Type B pancreatic cell (in vitro differentiated cells): Measurements from ENCODE around the gene MPO. TPM values are rescaled to one million over a fixed set of nuclear protein-coding genes. Genes with fewer than 3 reads are reported as not detected.

Experiments
- DNase-seq: peaks from one replicate; pipeline ENCODE4 v3.0.0; 2021; ENCODE audit warnings: mixed read lengths; ENCODE audit not compliant: unreplicated experiment; ENCODE audit errors: extremely low spot score
- H3K27ac Mint-ChIP-seq: 2 replicates; pipeline ENCODE4 v1.8.0; 2021; ENCODE audit warnings: mild to moderate bottlenecking, mixed read lengths
- H3K27me3 Mint-ChIP-seq: 2 replicates; pipeline ENCODE4 v1.8.0; 2021; ENCODE audit warnings: mixed read lengths
- H3K36me3 Mint-ChIP-seq: 2 replicates; pipeline ENCODE4 v1.8.0; 2021; ENCODE audit warnings: mixed read lengths
- H3K4me1 Mint-ChIP-seq: one replicate; pipeline ENCODE4 v1.8.0; 2021; ENCODE audit warnings: mixed read lengths; ENCODE audit not compliant: unreplicated experiment
- H3K4me3 Mint-ChIP-seq: 2 replicates; pipeline ENCODE4 v1.8.0; 2021; ENCODE audit warnings: mild to moderate bottlenecking, mixed read lengths
- H3K9me3 Mint-ChIP-seq: 2 replicates; pipeline ENCODE4 v1.8.0; 2021; ENCODE audit warnings: mixed read lengths
- total RNA-seq: library from RNA; stranded (reverse); gene quantifications from 2 replicates; pipeline ENCODE4 v1.2.1, GENCODE V29; 2021; ENCODE audit warnings: low replicate concordance
- TF ChIP-seq, protein P1 (sequence below): fragments of 200-600 bp; sonication (generic); conservative IDR thresholded peaks from 2 replicates; pipeline ENCODE4 v1.5.0; 2021; ENCODE audit warnings: antibody characterized with exemption, mild to moderate bottlenecking

Gene MPO
- total RNA-seq, 1 donor from 2014 or later, result not detected

GRCh38 chr17:58320570-58321323 lies 40.0 kb upstream of the MPO start:
- H3K27ac Mint-ChIP-seq, result no peak overlapping the region
- H3K4me1 Mint-ChIP-seq, result peaks cover 11% of the 10 kb centered on the region

DNA sequence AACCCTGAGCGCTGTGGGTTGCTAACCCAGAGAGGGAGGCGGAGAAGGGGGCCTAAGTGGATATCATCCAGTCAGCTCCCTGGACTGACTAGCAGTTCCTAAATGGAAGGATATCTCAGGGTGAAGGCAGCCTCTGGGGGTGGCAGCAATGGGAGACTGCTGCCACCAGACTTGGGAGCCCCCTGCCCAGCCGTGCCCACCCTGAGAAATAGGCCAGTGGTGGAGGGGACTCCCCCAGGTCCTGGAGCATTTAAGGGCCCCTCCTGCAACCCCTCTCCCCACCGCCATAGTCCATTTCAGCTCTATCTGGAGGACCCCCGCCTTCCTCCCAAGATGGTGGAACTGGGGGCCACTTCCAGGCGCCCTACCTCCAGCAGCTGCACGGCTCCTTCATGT lies 39.4 kb upstream of the MPO start:
- H3K4me3 Mint-ChIP-seq, result no peak overlapping the region
- DNase-seq, result no peak
- TF ChIP-seq, protein P1, sequence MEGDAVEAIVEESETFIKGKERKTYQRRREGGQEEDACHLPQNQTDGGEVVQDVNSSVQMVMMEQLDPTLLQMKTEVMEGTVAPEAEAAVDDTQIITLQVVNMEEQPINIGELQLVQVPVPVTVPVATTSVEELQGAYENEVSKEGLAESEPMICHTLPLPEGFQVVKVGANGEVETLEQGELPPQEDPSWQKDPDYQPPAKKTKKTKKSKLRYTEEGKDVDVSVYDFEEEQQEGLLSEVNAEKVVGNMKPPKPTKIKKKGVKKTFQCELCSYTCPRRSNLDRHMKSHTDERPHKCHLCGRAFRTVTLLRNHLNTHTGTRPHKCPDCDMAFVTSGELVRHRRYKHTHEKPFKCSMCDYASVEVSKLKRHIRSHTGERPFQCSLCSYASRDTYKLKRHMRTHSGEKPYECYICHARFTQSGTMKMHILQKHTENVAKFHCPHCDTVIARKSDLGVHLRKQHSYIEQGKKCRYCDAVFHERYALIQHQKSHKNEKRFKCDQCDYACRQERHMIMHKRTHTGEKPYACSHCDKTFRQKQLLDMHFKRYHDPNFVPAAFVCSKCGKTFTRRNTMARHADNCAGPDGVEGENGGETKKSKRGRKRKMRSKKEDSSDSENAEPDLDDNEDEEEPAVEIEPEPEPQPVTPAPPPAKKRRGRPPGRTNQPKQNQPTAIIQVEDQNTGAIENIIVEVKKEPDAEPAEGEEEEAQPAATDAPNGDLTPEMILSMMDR, result no peak
- H3K9me3 Mint-ChIP-seq, result no peaks in the 10 kb centered on the region
- H3K4me1 Mint-ChIP-seq, result peaks cover 8% of the 10 kb centered on the region
- no peaks in the 10 kb centered on the region for H3K36me3 Mint-ChIP-seq
- peaks cover 8% of the 10 kb centered on the region for H3K27me3 Mint-ChIP-seq
- no peak overlapping the region for H3K27ac Mint-ChIP-seq

More at GRCh38 chr17:58320570-58321323, 40.0 kb upstream of the MPO start:
- H3K27me3 Mint-ChIP-seq, result peaks cover 10% of the 10 kb centered on the region
- H3K4me3 Mint-ChIP-seq, result no peak overlapping the region
- H3K36me3 Mint-ChIP-seq, result no peaks in the 10 kb centered on the region
- no peak for DNase-seq
- H3K9me3 Mint-ChIP-seq, result no peaks in the 10 kb centered on the region
- TF ChIP-seq, protein P1, result no peak

DNA sequence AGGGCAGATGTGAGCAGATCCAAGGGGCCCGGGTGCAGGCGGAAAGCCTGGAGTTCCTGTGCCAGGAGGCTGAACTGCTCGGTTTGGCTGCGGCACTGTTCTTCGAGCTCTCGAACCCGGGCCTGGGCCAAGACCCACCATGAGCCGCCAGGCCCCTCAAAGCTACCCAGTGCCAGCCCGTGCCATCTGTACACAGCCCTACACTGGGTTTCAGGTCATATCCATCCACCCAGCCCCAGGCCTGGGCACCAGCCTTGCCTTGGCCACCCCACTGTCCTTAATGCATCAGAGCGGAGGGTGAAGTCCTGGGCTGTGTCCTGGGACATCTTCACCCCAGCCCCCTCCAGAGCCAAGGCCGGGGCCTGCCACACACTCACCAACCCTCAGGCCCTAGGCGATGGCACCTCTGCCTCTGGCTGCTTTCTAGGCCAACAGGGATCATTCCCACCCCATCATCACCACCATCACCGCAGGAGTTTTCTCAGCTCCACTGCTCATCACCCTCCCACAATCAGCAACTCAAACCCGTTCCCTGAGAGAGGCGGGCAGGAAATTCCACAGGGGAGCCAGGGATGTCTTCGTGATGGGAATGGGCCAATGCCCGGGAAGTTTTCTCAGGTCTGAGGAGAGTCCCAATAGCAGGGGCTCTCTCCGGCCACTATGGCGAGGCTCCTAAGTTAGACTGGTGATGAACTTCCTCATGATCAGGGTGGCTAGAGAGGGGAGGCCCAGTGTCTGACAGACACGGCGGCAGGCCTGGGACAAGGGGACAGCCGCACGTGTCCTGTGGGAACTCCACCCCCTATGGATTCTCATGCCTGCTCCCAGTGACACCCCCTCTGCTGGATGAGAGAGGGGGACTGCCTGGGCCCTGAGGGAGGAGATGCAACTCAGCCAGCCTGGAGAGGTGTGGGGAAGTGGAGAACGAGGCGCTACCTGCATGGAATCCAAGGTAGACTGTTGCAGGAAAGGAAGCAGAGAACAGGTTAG lies 38.7 kb upstream of the MPO start:
- H3K27me3 Mint-ChIP-seq, result peaks cover 6% of the 10 kb centered on the region
- DNase-seq, result no peak

DNA sequence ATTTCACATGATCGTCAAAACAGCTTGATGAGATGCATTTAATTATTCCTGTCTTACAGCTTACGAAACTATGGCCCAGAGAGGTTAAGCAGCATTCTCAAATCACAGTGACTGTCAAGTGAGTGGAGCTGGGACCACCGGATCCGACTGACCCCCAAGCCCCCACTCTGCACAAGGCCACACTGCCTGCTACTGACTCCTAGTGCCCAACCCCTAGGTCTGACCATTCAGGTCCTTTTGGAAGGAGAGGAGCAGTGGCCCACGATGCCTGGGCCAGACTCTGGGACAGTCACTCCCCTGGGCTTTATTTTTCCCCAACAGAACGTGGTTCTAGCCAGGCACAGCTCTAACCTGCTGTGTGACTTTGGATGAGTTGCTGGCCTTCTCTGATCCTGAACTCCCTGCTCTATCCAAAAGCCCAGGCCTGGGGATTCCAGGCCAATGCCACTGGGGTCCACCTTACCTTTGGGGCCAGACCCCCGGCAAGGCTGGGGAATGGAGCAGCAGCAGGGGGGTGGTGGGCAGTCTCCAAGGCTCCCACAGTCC lies 38.0 kb upstream of the MPO start:
- H3K27ac Mint-ChIP-seq, result no peak overlapping the region
- no peaks in the 10 kb centered on the region for H3K9me3 Mint-ChIP-seq
- DNase-seq, result no peak
- H3K27me3 Mint-ChIP-seq, result peaks cover 6% of the 10 kb centered on the region
- H3K4me3 Mint-ChIP-seq, result no peak overlapping the region
- H3K36me3 Mint-ChIP-seq, result no peaks in the 10 kb centered on the region
- peaks cover 5% of the 10 kb centered on the region for H3K4me1 Mint-ChIP-seq
- TF ChIP-seq, protein P1, result no peak

More for the DNA sequence above, 38.7 kb upstream of the MPO start:
- Mint-ChIP-seq H3K27ac (no peak overlapping the region), H3K36me3 (no peaks in the 10 kb centered on the region), H3K4me1 (peaks cover 5% of the 10 kb centered on the region), H3K9me3 (no peaks in the 10 kb centered on the region), H3K4me3 (no peak overlapping the region)
- TF ChIP-seq, protein P1, result no peak

GRCh38 chr17:58318065-58318481 lies 37.3 kb upstream of the MPO start:
- no peak for DNase-seq
- Mint-ChIP-seq H3K27ac (no peak overlapping the region), H3K4me3 (no peak overlapping the region), H3K4me1 (peaks cover 5% of the 10 kb centered on the region), H3K27me3 (peaks cover 6% of the 10 kb centered on the region), H3K36me3 (no peaks in the 10 kb centered on the region), H3K9me3 (no peaks in the 10 kb centered on the region)
- TF ChIP-seq, protein P1, result no peak
